ENCODE data around the gene ICAM2.
"Not testable (repeated sequence)": the region's sequence is repeated elsewhere in the genome, so short reads cannot be mapped to it uniquely, and the experiment has no call there.

GRCh38 chr17:64007089-64007837, 13.2 kb downstream of the ICAM2 start:
- not testable (repeated sequence) for TF ChIP-seq CTCF (IDR thresholded peaks at IDR 0.05; ENCODE audit: insufficient read depth, low read length, poor library complexity, severe bottlenecking); EZH2phosphoT487 (conservative IDR thresholded peaks at IDR 0.05; ENCODE audit: low read length)
